DMS114 treated with DMSO at 0.1 percent for 48 hours (cell line): ENCODE data around the gene HEXIM2.
A peak's percentile ranks its signal among the peaks of the same experiment; 100 is the strongest.
"Not testable (repeated sequence)": the region's sequence is repeated elsewhere in the genome, so short reads cannot be mapped to it uniquely, and the experiment has no call there.

Experiments used
- DNase-seq: peaks from one replicate; lab custom pipeline; 2025; ENCODE audit not compliant: unreplicated experiment; lab: John Stamatoyannopoulos, UW

The HEXIM2 gene

GRCh38 chr17:45168991-45169752, 7.5 kb downstream of the HEXIM2 start:
- DNase-seq, result no peak

- no peak for DNase-seq
These were observed 8.7 kb downstream of the HEXIM2 start for GRCh38 chr17:45170280-45170930.

- no peak for DNase-seq
These were observed 9.3 kb downstream of the HEXIM2 start for GRCh38 chr17:45170931-45171337.

DNA sequence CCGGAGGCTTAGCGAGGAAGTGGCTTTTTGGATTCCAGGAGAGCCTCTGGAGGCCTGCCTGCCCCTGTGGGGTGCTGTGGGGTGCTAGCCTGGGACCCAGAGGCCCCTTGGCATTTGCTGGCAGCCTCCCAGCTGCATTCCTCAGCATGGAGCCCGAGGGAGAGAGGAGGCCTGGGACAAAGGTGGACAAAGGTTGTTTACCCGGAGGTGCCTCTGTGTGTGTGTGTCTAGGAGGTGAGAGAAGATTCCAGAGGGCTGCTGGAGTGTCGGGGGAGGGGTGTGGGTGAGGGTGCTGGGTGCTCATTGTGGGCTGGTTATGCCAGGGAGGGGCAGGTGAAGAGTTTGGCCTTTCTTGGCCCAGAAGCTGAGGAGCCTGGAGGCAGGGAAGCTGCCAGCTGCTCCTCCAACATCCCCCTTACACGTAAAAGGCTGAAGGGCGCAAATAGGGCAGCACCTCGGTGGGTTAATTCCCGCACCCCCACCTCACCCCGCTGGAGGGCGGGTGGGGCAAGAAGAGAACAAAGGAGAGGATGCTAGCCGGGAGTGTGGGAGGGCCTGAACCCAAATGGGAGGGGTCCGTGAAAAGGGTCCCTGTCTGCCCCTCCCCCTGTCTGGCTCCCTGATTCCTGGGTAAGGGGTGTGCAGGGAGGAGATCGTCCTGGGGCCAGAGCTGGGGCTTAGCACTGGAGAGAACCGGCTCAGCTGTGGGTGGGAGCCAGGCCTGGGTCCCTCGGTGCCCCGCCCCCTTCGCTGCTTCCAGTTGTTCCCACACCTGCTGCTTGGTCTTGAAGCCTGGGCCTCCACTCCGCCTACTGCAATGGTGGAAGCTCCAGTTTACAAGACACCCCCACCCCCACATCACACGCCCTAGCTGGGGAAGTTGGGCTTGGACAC, 9.9 kb downstream of the HEXIM2 start:
- no peak for DNase-seq

DNA sequence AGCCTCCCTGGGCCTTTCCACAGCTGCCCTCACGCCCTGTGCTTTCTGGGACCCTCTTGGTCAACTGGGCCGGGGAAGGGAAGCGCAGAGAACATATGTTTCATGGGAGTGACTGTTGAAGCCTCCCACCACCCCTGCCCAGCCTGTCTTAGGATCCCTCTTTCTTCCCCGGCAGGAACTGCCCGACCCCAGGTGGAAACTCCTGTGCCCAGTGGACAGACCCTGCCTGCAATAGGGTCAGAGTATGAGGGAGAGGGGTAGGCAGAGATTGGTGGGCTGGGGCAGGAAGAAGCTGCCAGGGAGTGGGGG, 10.5 kb downstream of the HEXIM2 start:
- DNase-seq, result no peak

DNA sequence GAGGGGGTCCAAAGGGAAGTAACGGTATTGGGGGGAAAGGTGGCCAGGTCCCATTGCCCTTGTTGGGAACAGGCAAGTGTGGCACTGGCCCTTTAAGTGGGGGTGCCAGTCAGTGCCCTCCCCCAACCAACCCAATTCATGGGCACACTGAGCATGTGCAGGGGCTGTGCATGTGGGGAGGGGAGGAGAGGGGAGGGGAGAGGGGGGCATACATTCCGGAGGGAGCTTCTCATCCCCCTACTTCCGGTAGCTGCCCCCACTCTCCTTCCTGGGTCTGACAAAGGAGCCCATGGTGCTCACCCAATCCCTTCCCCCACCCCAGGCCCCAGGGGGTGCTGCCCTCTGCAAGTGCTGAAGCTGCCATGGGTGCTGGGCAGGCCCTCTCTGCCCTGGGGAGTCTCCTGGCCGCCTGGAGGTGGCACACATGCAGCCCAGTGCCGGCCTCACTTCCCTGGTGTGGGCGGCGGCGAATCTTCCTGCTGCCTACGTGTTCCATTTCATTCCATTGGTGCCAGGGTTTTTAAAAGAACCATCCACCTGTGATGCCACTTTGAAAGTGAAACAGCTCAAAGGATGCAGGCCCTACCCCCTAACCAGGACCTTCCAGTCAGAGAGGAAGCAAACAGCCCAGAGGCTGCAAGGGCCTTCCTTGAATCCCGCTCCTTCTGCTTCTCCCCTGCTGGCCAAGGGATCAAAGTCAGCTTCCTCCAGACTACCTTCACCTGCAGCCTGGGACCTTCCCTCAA, 11.0 kb downstream of the HEXIM2 start:
- DNase-seq, result no peak

DNA sequence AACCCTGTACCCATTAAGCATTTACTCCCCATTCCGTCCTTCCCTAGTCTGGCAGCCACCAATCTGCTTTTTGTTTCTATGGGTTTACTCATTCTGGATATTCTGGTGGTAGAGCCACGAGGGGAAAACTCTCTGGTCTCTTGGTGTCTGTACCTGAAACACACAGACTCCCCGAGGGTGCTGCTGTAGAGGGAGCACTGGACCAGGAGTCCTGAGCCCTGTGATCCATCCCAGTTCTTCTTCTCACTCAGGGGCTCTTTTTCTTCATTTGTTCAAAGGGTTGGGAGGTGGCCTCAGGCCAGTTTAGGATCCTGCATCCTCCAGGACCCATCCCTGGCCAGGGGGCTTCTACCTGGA, 14.1 kb downstream of the HEXIM2 start:
- no peak for DNase-seq

DNA sequence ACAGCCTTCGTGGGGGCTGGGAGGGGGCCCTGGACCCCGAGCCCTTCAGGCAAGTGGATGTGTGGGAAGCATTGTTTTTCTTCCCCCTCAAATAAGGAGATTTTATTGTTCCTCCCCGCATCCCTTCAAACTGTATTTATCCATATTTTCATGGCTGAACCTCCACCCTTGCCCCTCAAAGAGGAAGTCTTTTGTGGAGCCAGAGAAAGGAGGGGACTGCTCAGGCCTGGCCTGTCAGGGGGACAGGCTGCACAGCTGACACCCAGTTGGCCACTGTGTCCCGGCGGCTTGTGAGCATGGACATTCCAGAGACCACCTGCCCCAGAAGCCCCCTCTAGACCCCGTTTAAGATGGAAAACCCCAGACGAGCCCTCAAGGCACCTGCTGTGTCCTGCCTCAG, 15.9 kb downstream of the HEXIM2 start:
- DNase-seq, result no peak

GRCh38 chr17:45184144-45184543, 22.5 kb downstream of the HEXIM2 start:
- no peak for DNase-seq

DNA sequence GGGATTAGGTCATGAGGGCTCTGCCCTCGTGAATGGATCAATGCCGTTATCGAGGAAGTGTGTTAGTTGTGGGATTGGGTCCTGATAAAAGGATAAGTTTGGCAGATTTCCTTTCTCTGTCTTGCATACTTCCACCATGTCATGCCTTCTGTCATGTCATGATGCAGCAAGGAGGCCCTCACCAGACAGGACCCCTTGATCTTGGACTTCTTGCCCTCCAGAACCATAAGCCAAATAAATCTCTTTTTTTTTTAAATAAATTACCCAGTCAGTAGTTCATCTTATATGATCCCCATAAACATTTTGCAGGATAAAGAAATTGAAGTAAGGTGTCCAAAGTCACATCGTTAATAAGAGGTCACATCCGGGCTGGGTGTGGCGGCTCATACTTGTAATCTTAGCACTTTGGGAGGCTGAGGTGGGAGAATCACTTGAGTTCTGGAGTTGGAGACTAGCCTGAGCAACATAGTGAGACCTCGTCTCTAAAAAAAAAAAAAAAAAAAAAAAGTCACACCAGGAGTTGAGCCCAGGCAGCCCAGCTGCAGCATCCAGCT, 25.2 kb downstream of the HEXIM2 start:
- no peak for DNase-seq

- DNase-seq, result no peak
These were observed 27.3 kb downstream of the HEXIM2 start for GRCh38 chr17:45189009-45189408.

- DNase-seq, result no peak
These were observed 29.0 kb downstream of the HEXIM2 start for GRCh38 chr17:45190503-45191255.

- no peak for DNase-seq
These were observed 33.7 kb downstream of the HEXIM2 start for GRCh38 chr17:45195424-45195823.

DNA sequence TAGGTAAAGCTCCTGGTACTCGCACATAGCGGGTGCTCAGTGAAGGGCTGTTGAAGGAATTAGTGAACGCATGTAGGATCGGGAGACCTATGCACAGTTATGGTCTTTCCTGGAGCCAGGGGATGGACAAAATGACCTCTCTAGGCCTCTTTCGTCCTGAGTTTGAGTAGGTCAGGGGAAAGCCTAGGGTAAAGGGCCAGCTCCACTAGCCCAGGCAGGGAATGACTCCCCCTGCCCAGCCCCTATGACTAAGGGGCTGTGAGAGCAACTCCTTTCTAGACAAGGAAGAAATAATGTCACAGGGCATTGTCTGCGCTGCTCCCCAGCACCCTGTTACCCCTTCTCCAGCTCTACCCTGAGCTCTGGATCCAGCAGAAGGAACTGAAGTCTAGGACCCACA, 35.4 kb downstream of the HEXIM2 start:
- DNase-seq, result no peak

- peak; percentile 74 for DNase-seq
These were observed 36.1 kb downstream of the HEXIM2 start for GRCh38 chr17:45197555-45198334.

DNA sequence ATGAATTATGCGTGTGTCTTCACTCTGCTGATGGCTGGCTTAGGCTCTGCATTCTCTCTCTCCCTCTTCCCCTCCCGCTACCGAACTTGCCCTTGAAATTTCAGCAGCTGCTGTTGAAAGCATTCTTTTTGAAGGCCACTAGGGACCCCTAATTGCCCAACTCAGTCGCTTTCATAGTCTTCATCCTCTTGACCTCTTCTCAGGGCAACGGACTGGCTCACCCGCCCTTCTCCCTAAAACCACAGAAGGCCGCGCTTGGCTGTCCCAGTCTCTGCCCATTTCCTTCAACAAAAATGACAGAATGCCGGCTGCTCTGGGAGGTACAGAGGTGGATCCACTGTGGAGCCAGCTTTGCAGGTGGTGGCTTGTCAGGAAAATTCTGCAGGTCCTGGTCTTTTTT, 39.0 kb downstream of the HEXIM2 start:
- no peak for DNase-seq

- DNase-seq, result no peak
These were observed 39.8 kb downstream of the HEXIM2 start for GRCh38 chr17:45201457-45201856.

DNA sequence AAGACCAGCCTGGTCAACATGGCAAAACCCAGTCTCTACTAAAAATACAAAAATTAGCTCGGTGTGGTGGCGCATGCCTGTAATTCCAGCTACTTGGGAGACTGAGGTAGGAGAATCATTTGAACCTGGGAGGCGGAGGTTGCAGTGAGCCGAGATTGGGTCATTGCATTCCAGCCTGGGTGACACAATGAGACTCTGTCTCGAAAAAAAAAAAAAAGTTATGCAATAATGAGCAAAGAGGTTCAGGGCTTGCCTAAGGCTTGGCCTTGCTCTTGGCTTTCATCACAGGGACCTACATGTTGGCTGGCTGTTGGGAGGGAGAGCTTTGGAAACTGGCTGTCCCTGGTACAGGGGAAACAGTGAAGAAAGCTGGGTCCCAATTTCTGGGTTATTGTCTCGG, 40.2 kb downstream of the HEXIM2 start:
- not testable (repeated sequence) for DNase-seq

DNA sequence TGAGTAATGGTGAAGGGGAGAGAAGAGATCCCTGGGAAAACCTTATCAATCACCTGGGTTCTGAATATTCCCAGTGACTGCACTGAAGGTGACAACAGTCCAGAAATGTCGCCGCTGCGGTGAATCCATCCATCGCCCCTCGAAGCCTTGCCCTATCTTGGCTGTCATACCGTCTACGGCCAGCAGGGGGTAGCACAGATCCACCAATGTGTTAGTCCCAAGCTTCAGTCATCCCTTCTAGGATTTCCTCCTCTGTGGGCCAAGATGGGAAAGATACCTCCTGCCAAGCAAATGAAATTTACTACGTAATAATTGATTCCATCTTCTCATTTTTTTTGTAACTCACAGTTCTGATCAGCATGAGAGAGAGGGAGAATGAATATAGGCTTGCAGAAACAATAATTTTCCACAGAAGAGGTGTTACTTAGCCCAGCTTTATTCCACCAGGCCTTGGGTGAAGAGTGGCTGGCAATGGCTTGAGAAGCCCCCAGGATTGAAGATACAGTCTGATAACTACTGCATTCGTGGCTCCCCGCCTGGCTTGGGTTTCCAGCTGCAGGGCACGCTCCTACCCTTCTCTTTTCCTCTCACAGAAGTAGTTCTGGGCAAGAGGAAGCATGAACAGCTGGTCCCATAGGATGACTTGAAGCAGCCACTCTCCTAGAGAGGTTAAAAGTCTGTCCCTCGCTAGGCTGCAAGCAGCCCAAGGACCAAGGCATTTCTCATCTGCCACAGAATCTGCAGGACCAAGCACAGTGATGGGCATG, 57.4 kb downstream of the HEXIM2 start:
- peak; percentile 77 for DNase-seq
